Fibroblast of lung (primary cell): ENCODE measurements around the gene SPRED1.

Experiments
- EZH2 ChIP-seq: IDR thresholded peaks from 2 replicates; pipeline ENCODE4 v1.5.1; 2012; ENCODE audit warnings: low read length, control low read depth, mild to moderate bottlenecking; ENCODE audit errors: missing control alignments
- TF ChIP-seq, protein P1 (sequence below), 2 donors: IDR thresholded peaks in 1 of 2; conservative IDR thresholded peaks in 1 of 2; 1 replicate in 1 of 2; 2 replicates in 1 of 2; pipeline ENCODE4 v1.5.1; 2011 to 2012; ENCODE audit warnings: low read length in 2 of 2, control low read depth in 1 of 2, inconsistent platforms in 1 of 2, low read depth in 1 of 2, mild to moderate bottlenecking in 1 of 2

- TF ChIP-seq EZH2 = no peak
- TF ChIP-seq, protein P1, sequence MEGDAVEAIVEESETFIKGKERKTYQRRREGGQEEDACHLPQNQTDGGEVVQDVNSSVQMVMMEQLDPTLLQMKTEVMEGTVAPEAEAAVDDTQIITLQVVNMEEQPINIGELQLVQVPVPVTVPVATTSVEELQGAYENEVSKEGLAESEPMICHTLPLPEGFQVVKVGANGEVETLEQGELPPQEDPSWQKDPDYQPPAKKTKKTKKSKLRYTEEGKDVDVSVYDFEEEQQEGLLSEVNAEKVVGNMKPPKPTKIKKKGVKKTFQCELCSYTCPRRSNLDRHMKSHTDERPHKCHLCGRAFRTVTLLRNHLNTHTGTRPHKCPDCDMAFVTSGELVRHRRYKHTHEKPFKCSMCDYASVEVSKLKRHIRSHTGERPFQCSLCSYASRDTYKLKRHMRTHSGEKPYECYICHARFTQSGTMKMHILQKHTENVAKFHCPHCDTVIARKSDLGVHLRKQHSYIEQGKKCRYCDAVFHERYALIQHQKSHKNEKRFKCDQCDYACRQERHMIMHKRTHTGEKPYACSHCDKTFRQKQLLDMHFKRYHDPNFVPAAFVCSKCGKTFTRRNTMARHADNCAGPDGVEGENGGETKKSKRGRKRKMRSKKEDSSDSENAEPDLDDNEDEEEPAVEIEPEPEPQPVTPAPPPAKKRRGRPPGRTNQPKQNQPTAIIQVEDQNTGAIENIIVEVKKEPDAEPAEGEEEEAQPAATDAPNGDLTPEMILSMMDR (conservative IDR thresholded peaks at IDR 0.05 in 1 of 2, IDR thresholded peaks at IDR 0.05 in 1 of 2; ENCODE audit: low read depth in 1 of 2, low read length in 2 of 2) = no peak
Observed at GRCh38 chr15:38212729-38213351, 39.8 kb upstream of the SPRED1 start.
